ENCODE results near the gene NR2E3.

GRCh38 chr15:71821547-71822129 is 11.3 kb downstream of the NR2E3 start:
- TF ChIP-seq CTCF (IDR thresholded peaks at IDR 0.05) = no peak
- TF ChIP-seq POLR2A (IDR thresholded peaks at IDR 0.05) = no peak
